Right lobe of liver (tissue), 6 donors: Measurements from ENCODE around the gene SLC4A9. TPM values are rescaled to one million over a fixed set of nuclear protein-coding genes. Genes with fewer than 3 reads are reported as not detected.

Experiments used
- ATAC-seq, 4 donors: fragments of 200-7000 bp; cut with Tn5 transposase; one replicate each; pipeline ENCODE4 v1.9.1; 2020; ENCODE audit warnings: mild to moderate bottlenecking in 4 of 4, moderate library complexity in 4 of 4
- DNase-seq, 3 donors: peaks; one replicate each; pipeline ENCODE4 v3.0.0-alpha.2; 2020
- H3K27ac ChIP-seq, 3 donors: fragments of 200-600 bp; one replicate each; pipeline ENCODE4 v1.8.0; 2022
- H3K27me3 ChIP-seq, 2 donors: fragments of 200-600 bp; one replicate each; pipeline ENCODE4 v1.8.0; 2022
- H3K36me3 ChIP-seq, 4 donors: fragments of 200-600 bp; sonication (generic) in 1 of 4; one replicate each; pipeline versions ENCODE4 v1.5.1 to v1.8.0; 2017 to 2022; ENCODE audit warnings: control low read depth in 1 of 4
- H3K4me1 ChIP-seq, 4 donors: fragments of 200-600 bp; sonication (generic) in 1 of 4; one replicate each; pipeline versions ENCODE4 v1.5.1 to v1.8.0; 2017 to 2022; ENCODE audit warnings: control low read depth in 1 of 4
- H3K4me3 ChIP-seq, 3 donors: fragments of 200-600 bp; one replicate each; pipeline ENCODE4 v1.8.0; 2022
- H3K9me3 ChIP-seq, 4 donors: fragments of 200-600 bp; sonication (generic) in 1 of 4; one replicate each; pipeline versions ENCODE4 v1.5.1 to v1.8.0; 2017 to 2022; ENCODE audit warnings: control low read depth in 1 of 4
- CTCF ChIP-seq, 4 donors: fragments of 200-600 bp in 3 of 4; fragments of 450-650 bp in 1 of 4; IDR thresholded peaks; one replicate each; pipeline versions ENCODE4 v1.5.1 to v1.8.0; 2016 to 2022; ENCODE audit warnings: antibody characterized with exemption in 4 of 4, mild to moderate bottlenecking in 2 of 4
- POLR2A ChIP-seq: fragments of 450-650 bp; IDR thresholded peaks from one replicate; pipeline ENCODE4 v1.6.1; 2017; ENCODE audit warnings: antibody characterized with exemption, mild to moderate bottlenecking
- WGBS: methylation state at CpG from one replicate; pipeline ENCODE4 v1.1.6; 2018; ENCODE audit warnings: low coverage, low lambda C conversion rate; ENCODE audit not compliant: insufficient coverage; ENCODE audit errors: missing lambda C conversion rate; 5-methylcytosine and 5-hydroxymethylcytosine counted together
- intact Hi-C, 2 donors: fragments of 100-400 bp; cut with DNase I; formaldehyde crosslinking; loops; one replicate each; pipeline versions ENCODE4 v1.11.2 to v1.14.1; 2022
- total RNA-seq, 6 experiments: library from RNA; depleted of rRNA in 2 of 6; stranded (reverse); fragments of >200 nt in 2 of 6; fragmentation: NEBNext Ultra II Directional in 3 of 6; extraction: Animal tissue kit (Norgen Biotek cat#: 25700) in 3 of 6; gene quantifications; one replicate each; pipeline versions ENCODE4 v1.1.0 to v1.2.4, GENCODE V29; 2016 to 2023
- donor health status: DM: no; HTN: yes; CAD: no.
- donor health status: DM: no; HTN: no; CAD: no.
- donor health status: DM: no; HTN: no; CAD: no.
- donor health status: DM: no; HTN: yes; CAD: no.
- donor health status: DM: no; HTN: yes; CAD: no.

SLC4A9 gene
- total RNA-seq, 6 experiments from 2014 or later, result not detected

- ATAC-seq, result peak; percentile 83 to 93 (median 90)
- Histone ChIP-seq H3K27ac (peak within 1 kb of the TSS; percentile 67 to 75 (median 72)), H3K27me3 (no peaks in the 10 kb centered on the region), H3K36me3 (no peaks in the 10 kb centered on the region), H3K4me3 (peak within 1 kb of the TSS; percentile 70 to 96 (median 91)), H3K4me1 (peaks cover 0 to 18% (median 5%) of the 10 kb centered on the region in 4 donors), H3K9me3 (no peaks in the 10 kb centered on the region)
- peak; percentile 46 to 61 (median 54) for TF ChIP-seq CTCF (IDR thresholded peaks at IDR 0.05)
- peak; percentile 94 for TF ChIP-seq POLR2A
- DNase-seq, result peak; percentile 92 to 93 (median 93)
- 0% methylated on average over 12 of the region's 72 CpGs for WGBS
- intact Hi-C loops, result no loop called here
Measured at GRCh38 chr5:140346348-140347221, 13.4 kb upstream of the SLC4A9 start, which contains the start of gene HBEGF. TSS of gene HBEGF (minus strand) at chr5:140346603. CDS start at chr5:140346328, 275 bp downstream.

GRCh38 chr5:140347360-140347759 lies 12.6 kb upstream of the SLC4A9 start:
- no peaks in the 10 kb centered on the region for H3K36me3 ChIP-seq
- TF ChIP-seq POLR2A (no peak), CTCF (IDR thresholded peaks at IDR 0.05) (no peak)
- WGBS, result 5% methylated on average over 2 of the region's 2 CpGs
- no peak for ATAC-seq
- no peaks in the 10 kb centered on the region for H3K9me3 ChIP-seq
- H3K27ac ChIP-seq, result no peak overlapping the region
- no peaks in the 10 kb centered on the region for H3K27me3 ChIP-seq
- no peak overlapping the region for H3K4me3 ChIP-seq
- DNase-seq, result no peak
- intact Hi-C loops, result no loop called here
- H3K4me1 ChIP-seq, result peaks cover 0 to 18% (median 5%) of the 10 kb centered on the region in 4 donors

GRCh38 chr5:140348104-140348503 lies 11.9 kb upstream of the SLC4A9 start:
- no peak for ATAC-seq
- Histone ChIP-seq H3K36me3 (no peaks in the 10 kb centered on the region), H3K27me3 (no peaks in the 10 kb centered on the region), H3K4me1 (peaks cover 0 to 18% (median 5%) of the 10 kb centered on the region in 4 donors), H3K9me3 (no peaks in the 10 kb centered on the region), H3K4me3 (no peak overlapping the region), H3K27ac (no peak overlapping the region)
- TF ChIP-seq POLR2A, result no peak
- TF ChIP-seq CTCF (IDR thresholded peaks at IDR 0.05), result no peak
- WGBS, result 58% methylated on average over 4 of the region's 4 CpGs
- DNase-seq, result no peak
- intact Hi-C loops, result no loop called here

DNA sequence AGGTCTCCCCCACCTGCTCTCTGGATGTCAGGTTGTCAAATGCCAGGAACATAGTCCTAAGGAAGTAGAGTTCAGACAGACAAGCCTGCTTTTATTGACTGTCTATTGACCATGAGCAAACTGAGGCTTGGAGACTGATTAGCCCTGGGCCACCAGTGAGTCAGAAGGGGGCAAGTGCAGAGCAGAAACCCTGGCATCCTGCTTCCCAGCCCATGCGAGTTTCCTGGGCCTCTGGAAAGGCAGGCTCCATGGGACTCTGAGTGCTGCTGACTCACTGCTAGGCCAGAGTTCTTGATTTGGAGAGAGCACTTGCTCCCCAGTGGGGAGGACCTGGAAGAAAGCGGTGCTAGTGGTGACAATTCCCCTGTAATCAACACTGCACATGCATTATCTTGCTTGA lies 10.8 kb upstream of the SLC4A9 start:
- no peaks in the 10 kb centered on the region for H3K9me3 ChIP-seq
- TF ChIP-seq POLR2A (no peak), CTCF (IDR thresholded peaks at IDR 0.05) (no peak)
- intact Hi-C loops, result no loop called here
- H3K36me3 ChIP-seq, result no peaks in the 10 kb centered on the region
- no peak for DNase-seq
- no peak for ATAC-seq
- no peak overlapping the region for H3K4me3 ChIP-seq
- WGBS, result 83% methylated on average over 1 of the region's 2 CpGs
- no peak overlapping the region for H3K27ac ChIP-seq
- peaks cover 0 to 18% (median 5%) of the 10 kb centered on the region in 4 donors for H3K4me1 ChIP-seq
- no peaks in the 10 kb centered on the region for H3K27me3 ChIP-seq
